ENCODE measurements around the gene GTF3C1. TPM values are rescaled to one million over a fixed set of nuclear protein-coding genes. Genes with fewer than 3 reads are reported as not detected.

Gene GTF3C1
- total RNA-seq, 1 donor from 2014 or later, result 106 TPM

- no peak for TF ChIP-seq CTCF (IDR thresholded peaks at IDR 0.05; ENCODE audit: partially characterized antibody, unreplicated experiment)
- no peak overlapping the region for H3K27ac Mint-ChIP-seq (ENCODE audit: unreplicated experiment)
- DNase-seq, result no peak
- H3K4me1 Mint-ChIP-seq (ENCODE audit: low read depth, unreplicated experiment), result no peaks in the 10 kb centered on the region
- peaks cover 6% of the 10 kb centered on the region for H3K27me3 Mint-ChIP-seq (ENCODE audit: unreplicated experiment)
- no peak overlapping the region for H3K4me3 Mint-ChIP-seq (ENCODE audit: unreplicated experiment)
- peaks cover 2% of the 10 kb centered on the region for H3K9me3 Mint-ChIP-seq (ENCODE audit: unreplicated experiment)
- H3K36me3 Mint-ChIP-seq (ENCODE audit: unreplicated experiment), result peaks cover 16% of the 10 kb centered on the region
Observed at GRCh38 chr16:27471661-27472060, 78.1 kb downstream of the GTF3C1 start.

- Mint-ChIP-seq H3K36me3 (ENCODE audit: unreplicated experiment) (peaks cover 16% of the 10 kb centered on the region), H3K4me1 (ENCODE audit: low read depth, unreplicated experiment) (no peaks in the 10 kb centered on the region), H3K4me3 (ENCODE audit: unreplicated experiment) (no peak overlapping the region), H3K27me3 (ENCODE audit: unreplicated experiment) (peaks cover 6% of the 10 kb centered on the region), H3K9me3 (ENCODE audit: unreplicated experiment) (peaks cover 2% of the 10 kb centered on the region), H3K27ac (ENCODE audit: unreplicated experiment) (no peak overlapping the region)
- no peak for DNase-seq
- TF ChIP-seq CTCF (IDR thresholded peaks at IDR 0.05; ENCODE audit: partially characterized antibody, unreplicated experiment), result no peak
Observed at GRCh38 chr16:27470567-27471431, 78.9 kb downstream of the GTF3C1 start.

GRCh38 chr16:27468941-27469531, 80.7 kb downstream of the GTF3C1 start:
- Mint-ChIP-seq H3K4me3 (ENCODE audit: unreplicated experiment) (no peak overlapping the region), H3K9me3 (ENCODE audit: unreplicated experiment) (peaks cover 5% of the 10 kb centered on the region), H3K36me3 (ENCODE audit: unreplicated experiment) (peaks cover 16% of the 10 kb centered on the region), H3K4me1 (ENCODE audit: low read depth, unreplicated experiment) (no peaks in the 10 kb centered on the region), H3K27me3 (ENCODE audit: unreplicated experiment) (peaks cover 6% of the 10 kb centered on the region), H3K27ac (ENCODE audit: unreplicated experiment) (no peak overlapping the region)
- no peak for DNase-seq
- TF ChIP-seq CTCF (IDR thresholded peaks at IDR 0.05; ENCODE audit: partially characterized antibody, unreplicated experiment), result no peak

GRCh38 chr16:27465483-27465879, 84.2 kb downstream of the GTF3C1 start:
- H3K9me3 Mint-ChIP-seq (ENCODE audit: unreplicated experiment), result peaks cover 3% of the 10 kb centered on the region
- peaks cover 6% of the 10 kb centered on the region for H3K36me3 Mint-ChIP-seq (ENCODE audit: unreplicated experiment)

More at GRCh38 chr16:27465483-27465879, 84.2 kb downstream of the GTF3C1 start:
- no peaks in the 10 kb centered on the region for H3K27me3 Mint-ChIP-seq (ENCODE audit: unreplicated experiment)
- TF ChIP-seq CTCF (IDR thresholded peaks at IDR 0.05; ENCODE audit: partially characterized antibody, unreplicated experiment), result no peak
- H3K27ac Mint-ChIP-seq (ENCODE audit: unreplicated experiment), result no peak overlapping the region
- H3K4me3 Mint-ChIP-seq (ENCODE audit: unreplicated experiment), result no peak overlapping the region
- DNase-seq, result no peak
- no peaks in the 10 kb centered on the region for H3K4me1 Mint-ChIP-seq (ENCODE audit: low read depth, unreplicated experiment)
